ENCODE results near the gene PLEKHA1. TPM values are rescaled to one million over a fixed set of nuclear protein-coding genes. Genes with fewer than 3 reads are reported as not detected.

Gene PLEKHA1
- total RNA-seq, 2 experiments from 2014 or later: 16.5 to 16.7 TPM

- POLR2A ChIA-PET: no interaction called here
- CTCF ChIA-PET: interaction anchor here (0.6 to 1.6 kb wide), 3 partner anchors 12 to 92 kb away, joined by 3 to 4 read pairs (median 3); no protein-coding TSS in a partner anchor
Measured at GRCh38 chr10:122343936-122344335, 30.6 kb upstream of the PLEKHA1 start.

DNA sequence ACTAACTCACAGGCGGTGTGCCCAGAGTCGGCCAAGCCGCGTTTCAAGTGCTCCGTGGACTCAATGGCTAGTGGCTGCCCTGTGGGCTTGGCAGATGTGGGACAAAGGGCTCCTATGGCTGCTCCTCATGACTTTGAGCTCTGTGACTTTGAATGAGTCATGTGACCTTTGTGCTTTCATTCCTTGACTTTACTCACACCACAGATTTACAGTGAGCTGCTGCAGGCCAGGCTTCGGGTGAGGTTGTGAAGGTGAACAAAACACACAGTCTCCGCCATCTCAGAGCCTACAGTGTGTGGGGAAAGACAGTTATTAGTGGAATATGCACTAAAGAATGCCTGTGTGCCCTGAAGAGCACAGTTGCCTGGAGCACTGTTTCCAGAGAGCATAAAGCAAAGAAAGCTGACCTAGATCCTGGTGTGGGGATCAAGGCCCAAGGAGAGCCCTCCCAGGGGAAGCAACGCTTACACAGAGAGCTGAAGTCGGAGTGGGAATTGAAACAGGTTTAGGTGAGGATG, 29.7 kb upstream of the PLEKHA1 start:
- ChIA-PET POLR2A (no interaction called here), CTCF (interaction anchor here (0.6 to 1.6 kb wide), 3 partner anchors 11 to 120 kb away, joined by 3 to 4 read pairs (median 3); no protein-coding TSS in a partner anchor)

GRCh38 chr10:122346326-122346950, 28.1 kb upstream of the PLEKHA1 start:
- ChIA-PET POLR2A (no interaction called here), CTCF (no interaction called here)

DNA sequence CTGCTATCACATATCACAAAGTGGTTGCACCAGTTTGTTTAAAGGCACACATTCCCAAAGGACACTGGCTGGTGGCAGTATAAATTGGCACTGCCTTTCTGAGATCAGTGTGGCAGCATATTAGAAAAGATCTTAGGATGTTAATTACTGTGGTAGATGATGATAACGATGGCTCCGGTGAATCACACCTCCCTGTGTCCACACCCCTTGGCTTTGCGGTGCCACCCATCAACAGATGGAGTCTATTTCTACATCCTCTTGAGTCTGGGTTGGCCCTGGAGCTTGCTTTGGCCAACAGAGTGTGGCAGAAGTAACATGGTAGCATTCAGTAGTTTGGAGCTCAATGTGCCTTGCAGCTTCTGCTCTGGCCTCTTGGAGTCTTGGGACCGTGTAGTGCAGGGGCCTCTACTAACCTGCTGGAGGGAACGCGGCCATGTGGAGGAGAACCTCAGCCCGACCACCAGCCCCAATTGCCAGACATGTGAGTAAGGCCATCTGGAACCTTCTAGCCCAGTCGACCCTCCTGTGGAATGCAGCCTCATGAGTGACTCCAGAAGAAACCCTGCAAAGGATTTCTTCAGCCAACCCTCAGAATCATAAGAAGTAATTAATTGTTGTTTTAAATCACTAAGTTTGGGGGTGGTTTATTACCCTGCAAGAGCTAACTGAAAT, 27.2 kb upstream of the PLEKHA1 start:
- CTCF ChIA-PET: no interaction called here
- POLR2A ChIA-PET: no interaction called here

DNA sequence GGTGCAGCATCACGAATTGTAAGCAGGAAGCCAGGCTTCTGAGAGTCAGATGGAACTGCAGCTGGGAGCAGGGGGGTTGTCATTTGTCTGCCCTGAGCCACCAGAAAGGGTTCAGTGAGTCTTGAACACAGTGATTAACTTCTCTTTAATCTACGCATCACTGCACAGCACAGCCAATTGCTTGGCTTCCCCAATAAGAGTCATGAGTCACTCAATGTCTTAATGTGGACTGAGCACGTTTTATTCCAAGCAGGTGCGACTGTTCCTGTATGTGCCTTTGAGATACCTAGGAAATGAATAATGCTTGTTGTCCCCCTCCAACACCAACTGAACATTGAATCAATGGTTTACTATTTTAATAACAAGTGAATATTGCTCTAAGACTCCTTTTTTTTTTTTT, 26.0 kb upstream of the PLEKHA1 start:
- ChIA-PET CTCF (no interaction called here), POLR2A (no interaction called here)

GRCh38 chr10:122348935-122349361, 25.6 kb upstream of the PLEKHA1 start:
- ChIA-PET CTCF (no interaction called here), POLR2A (no interaction called here)

DNA sequence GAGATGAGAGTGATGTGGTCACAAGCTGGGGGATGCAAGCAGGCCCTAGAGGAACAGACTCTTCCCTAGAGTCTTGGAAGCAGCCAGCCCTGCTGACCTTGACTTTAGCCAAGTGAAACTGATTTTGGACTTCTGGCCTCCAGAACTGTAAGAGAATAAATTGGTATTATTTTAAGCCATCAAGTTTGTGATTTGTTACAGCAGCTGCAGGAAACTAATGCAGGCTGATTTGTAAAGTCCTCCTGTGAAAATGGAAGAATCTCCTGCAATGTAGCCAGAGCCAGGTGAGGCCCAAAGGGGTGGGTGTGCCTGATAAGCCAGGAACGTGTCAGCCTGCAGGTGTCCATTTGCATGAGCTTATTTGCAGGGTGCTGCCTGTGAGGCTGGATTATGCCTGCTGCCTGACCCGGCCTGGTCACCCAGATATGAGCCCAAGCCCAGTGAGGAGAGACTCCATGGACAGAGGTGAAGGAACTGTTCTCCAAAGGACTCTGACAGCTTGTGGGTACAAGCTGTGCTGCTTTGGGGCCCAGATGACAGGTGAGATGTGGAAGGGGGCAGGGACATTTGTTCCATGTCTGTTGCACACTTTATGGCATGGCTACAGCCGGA, 24.6 kb upstream of the PLEKHA1 start:
- CTCF ChIA-PET: no interaction called here
- POLR2A ChIA-PET: no interaction called here

GRCh38 chr10:122350893-122351292, 23.6 kb upstream of the PLEKHA1 start:
- POLR2A ChIA-PET: no interaction called here
- CTCF ChIA-PET: no interaction called here

DNA sequence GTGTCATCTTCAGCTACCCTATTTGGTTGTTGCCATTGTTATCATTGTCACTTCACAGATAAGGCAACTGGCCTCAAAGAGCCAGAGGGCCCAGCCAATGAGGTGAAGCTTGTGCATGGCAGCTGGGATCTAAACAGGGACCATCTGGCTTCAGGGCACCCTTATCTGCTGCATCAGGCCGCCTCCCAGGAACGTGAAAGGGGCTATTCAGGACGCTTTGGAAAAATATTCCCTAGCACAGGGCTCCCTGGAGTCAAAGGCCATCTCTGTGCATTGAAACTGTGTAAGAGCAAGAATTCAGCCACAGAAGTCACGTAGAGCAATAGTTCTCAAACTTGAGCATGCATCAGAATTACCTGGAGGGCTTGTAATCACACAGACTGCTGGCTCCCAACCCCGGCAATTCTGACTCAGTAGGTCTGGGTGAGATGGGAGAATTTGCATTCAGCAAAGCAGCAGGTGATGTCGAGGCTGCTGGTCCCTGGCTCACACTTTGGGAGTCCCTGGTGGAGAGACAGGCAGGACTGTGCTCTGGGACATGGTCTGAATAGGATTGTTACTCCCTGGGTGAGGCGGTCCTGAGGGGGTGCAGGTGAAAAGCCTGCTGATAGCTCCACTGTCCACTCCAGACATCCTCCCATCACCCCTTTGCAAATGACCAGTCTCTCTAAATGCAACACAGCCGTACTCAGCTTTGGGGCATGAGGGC, 21.5 kb upstream of the PLEKHA1 start:
- ChIA-PET CTCF (no interaction called here), POLR2A (no interaction called here)

DNA sequence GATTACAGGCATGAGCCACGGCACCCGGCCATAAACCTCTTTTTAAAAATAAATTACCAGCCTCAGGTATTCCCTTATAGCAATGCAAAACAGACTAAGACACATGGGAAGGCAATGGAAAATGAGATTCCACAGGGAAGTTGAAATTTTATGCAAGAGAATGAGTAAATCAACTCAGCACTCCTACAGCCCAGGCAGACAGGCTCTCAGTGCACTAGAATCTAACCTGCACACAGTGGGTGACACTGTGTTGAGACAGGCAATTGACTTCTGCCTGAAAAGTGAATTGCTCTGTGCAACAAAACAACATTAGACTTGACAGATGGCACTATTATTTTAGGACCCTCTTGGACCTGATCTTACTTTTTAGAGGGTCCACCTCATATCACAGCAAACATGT, 20.1 kb upstream of the PLEKHA1 start:
- ChIA-PET POLR2A (no interaction called here), CTCF (no interaction called here)

GRCh38 chr10:122357685-122358084, 16.8 kb upstream of the PLEKHA1 start:
- POLR2A ChIA-PET: no interaction called here
- CTCF ChIA-PET: no interaction called here

DNA sequence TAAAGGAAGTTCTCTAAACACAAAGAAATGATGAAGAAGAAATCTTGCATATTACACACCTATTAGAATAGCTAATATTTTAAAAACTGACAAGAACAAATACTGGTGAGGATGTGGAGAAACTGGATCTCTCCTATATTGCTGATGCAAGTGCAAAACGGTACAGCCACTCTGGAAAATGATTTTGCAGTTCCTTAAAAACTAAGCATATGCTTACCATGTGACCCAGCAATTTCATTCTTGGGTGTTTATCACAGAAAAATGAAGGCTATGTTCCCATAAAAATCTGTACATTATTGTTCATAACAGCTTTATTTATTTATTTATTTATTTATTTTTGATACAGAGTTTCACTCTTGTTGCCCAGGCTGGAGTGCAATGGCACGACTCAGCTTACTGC, 14.9 kb upstream of the PLEKHA1 start:
- CTCF ChIA-PET: interaction anchor here (0.6 to 1.1 kb wide), 2 partner anchors 12 to 61 kb away, joined by 3 to 4 read pairs; no protein-coding TSS in a partner anchor
- POLR2A ChIA-PET: no interaction called here

GRCh38 chr10:122361046-122361445, 13.5 kb upstream of the PLEKHA1 start:
- ChIA-PET POLR2A (no interaction called here), CTCF (no interaction called here)

DNA sequence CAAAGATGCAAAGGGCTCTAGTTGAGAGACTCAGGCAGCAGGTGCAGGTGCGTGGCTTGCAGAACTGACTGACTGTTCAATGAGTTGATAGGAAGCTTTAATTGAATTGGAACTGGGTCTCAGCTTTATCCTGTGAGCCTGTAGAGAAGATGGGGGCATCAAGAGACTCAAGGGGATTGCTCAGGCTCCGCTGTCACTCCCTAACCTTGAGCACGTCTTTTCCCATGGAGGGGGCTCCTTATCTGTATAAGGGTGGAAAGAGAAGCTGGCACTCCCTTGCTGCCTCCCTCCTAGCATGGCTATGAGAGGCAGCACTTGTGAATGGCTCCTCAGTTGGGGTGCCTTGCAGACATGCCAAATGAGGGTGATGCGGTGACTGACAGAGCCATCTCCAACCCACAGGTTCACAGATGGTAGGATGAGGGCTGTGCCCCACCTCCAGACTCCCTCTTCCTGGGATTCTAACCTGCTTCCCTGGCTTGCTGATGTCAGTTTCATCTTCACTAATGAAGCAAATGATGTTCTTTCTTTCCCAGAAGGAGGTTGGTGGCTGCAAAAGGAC, 12.4 kb upstream of the PLEKHA1 start:
- POLR2A ChIA-PET: no interaction called here
- CTCF ChIA-PET: no interaction called here

- POLR2A ChIA-PET: no interaction called here
Measured at GRCh38 chr10:122362621-122363020, 11.9 kb upstream of the PLEKHA1 start.

GRCh38 chr10:122363311-122363710, 11.2 kb upstream of the PLEKHA1 start:
- CTCF ChIA-PET: no interaction called here
- POLR2A ChIA-PET: no interaction called here

More at GRCh38 chr10:122362621-122363020, 11.9 kb upstream of the PLEKHA1 start:
- CTCF ChIA-PET: no interaction called here

DNA sequence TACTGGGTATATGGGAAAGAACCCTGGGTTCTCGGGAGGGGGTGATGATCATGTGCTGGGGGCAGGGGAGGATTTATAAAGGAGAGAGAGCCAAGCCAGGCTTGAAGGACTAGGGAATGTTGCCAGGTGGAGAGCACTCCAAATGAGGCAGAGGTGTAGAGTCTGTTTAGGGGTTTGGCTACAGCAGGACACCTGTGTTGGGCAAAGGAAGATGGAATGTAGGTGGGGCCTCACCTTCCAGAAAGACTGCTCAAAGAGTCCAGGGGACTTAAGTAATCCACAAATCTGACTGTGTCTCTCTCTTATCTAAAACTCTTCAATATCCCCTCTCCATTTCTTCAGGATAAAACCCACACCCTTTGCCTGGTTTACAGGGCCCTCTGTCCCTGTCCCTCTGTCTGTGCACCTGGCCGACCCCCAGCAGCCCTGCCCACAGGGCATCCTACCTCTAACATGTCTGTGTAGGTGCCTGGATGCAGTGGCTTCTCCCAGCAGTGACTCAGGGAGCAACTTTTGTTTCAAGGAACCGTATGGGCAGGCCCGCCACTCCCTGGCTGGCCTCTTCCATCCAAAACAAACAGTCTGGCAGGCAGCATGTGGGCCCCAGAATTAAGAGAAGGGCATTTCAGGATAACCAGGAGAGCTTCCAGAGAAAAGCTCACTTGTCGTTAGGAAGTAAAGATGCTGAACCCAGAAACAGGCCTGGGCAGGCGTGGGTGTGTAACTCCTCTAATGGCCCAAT, 10.6 kb upstream of the PLEKHA1 start:
- CTCF ChIA-PET: no interaction called here
- POLR2A ChIA-PET: no interaction called here

DNA sequence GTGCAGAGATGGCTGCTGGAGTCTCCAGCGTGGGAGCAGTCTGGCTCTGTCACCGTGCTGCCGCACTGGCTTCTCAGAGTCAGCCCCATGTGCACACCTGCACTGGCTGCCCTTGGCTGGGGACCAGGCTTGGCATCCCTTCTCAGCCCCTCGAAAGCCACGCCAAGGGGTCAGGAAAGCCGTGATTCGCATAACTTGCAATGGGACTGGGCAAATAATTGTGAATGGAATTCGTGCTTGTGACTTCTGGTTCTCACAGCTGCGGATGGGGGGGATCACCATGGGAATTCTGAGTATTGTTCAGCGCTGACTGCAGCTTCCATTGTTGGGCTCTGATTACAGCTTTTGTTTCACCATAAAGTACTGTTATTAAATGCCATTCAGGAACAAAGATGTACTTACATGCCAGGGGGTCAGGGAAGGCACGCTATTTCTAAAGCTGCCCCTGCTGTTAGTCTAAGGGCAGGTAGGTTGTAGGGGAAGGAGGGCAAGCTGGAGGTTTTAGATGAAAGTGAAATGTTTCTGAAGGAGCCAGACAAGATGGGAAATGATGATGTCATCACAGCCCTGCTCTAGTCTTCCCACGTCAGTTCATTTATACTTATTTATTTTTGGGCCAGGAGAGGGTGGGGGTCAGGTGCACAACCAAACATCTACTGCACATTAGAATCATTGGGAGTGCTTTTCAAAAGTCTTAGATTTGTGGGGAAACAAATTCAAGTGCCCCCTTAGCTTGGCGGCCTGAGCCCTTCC, 5.8 kb upstream of the PLEKHA1 start:
- ChIA-PET POLR2A (no interaction called here), CTCF (no interaction called here)

DNA sequence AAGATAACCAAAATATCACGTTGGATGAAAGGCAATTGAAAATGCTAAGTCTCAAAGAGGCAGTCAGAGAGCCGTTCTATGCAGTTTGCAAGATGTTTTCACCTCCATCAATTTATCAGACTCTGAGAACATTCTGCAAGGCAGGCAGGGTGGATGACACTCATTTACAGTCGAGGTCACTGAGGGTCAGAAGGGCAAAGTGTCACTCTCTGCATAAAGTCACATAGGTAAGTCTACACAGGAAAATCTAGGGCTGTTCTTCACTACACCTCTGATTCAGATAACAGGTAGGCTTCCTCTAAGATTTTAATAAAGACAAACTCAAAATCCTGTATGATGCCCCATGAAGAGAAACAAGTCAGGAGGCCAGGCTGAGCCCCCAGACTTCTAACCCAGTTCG, 1.4 kb upstream of the PLEKHA1 start:
- ChIA-PET CTCF (interaction anchor here (1.7 kb wide), 1 partner anchor 30 kb away, joined by 4 read pairs; no protein-coding TSS in a partner anchor), POLR2A (no interaction called here)
